ENCODE measurements around the gene GADD45G.

The GADD45G gene, protein sequence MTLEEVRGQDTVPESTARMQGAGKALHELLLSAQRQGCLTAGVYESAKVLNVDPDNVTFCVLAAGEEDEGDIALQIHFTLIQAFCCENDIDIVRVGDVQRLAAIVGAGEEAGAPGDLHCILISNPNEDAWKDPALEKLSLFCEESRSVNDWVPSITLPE

DNA sequence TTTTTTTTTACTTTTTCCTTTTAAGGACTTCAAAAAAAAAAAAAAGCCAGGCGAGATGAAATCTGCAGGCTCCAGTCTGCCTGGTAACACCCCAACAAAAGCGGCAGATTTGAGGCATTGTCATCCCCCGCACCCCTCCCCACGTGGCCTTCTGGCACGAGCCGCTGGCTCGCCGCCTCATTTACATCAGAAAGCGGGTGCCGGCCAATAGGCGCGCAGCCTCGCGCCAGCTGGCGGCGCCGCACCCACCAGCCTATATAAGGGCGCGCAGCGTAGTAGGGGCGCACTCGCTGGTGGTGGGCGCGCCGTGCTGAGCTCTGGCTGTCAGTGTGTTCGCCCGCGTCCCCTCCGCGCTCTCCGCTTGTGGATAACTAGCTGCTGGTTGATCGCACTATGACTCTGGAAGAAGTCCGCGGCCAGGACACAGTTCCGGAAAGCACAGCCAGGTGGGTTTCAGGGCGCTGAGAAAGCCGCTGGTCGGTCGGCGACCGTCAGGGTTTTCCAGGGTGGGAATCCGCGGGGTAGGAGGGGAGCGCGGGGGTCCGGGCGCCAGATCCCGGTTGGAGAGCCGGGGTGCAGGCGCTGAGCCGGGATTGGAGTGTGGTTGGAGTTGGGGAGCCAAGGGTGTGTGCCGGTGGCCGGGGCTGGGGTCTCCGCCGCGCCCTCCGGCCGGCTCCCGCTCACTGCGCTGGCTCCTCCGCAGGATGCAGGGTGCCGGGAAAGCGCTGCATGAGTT, at the start of gene GADD45G:
TSS of gene GADD45G (plus strand) at position 284 of the 736 bp plus-strand sequence. CDS start at position 394, 110 bp downstream.
- DNase-seq = peak; percentile 16

DNA sequence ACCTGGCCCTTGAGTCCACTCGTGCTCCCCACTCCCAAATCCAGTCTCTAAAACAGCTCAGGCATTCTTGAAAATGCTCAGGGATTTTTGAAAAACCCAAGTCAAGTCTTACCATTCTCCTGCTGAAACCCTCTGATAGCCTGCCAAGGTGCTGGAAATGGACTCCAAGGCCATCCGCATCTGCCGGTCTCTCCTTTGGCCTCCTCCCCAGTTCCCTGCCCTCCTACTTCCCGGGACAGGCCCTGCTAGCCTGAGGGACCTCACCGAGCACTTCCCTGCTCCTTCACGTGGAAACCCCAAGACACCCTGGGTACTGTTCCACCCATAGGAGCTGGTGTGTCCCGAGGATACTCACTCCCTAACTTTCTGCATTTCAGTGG, 49.8 kb upstream of the GADD45G start:
- DNase-seq = no peak

DNA sequence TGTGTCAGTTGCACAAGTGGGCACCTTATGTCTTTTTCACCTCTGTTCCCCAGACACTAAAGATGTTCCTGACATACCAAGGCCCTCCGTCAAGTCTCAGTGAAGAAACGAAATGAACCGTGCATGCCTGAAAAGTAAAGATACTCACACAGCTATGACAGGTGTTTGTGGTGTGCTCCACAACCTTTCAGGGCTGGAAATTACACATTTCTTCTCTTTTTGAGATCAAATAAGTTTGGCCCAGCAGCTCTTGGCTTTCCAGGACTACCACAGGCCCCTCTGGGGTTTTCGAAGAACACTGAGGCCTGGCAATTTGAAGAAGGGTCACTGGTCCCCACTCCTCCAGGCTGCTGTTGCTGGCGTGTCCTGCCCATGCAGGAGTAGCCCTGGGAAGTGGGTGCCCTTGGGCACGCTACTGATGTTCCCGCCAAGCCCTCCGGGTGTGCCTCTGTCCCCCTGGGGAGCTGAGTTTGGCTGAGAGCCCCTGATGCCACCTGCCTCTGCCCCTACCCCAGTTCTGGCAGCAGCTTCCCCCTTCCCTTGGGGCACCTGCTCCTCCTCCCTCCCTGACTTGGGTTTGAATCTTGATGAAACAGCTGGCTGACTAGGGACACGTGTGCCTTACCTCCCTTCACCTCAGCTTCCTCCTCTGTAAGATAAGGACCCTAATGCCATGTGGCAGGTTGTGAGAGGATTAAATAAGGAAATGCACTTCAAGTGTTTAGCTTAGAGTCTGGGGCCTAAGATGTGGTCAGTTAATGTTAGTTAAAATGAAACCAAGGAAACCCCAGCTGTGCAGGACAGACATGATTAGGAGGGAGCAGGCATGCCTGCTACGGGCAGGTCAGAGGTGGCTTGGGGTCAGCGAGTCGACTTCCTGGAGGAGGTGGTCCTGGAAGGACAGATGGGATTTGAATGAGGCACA, 49.1 kb upstream of the GADD45G start:
- DNase-seq = peak; percentile 88

DNA sequence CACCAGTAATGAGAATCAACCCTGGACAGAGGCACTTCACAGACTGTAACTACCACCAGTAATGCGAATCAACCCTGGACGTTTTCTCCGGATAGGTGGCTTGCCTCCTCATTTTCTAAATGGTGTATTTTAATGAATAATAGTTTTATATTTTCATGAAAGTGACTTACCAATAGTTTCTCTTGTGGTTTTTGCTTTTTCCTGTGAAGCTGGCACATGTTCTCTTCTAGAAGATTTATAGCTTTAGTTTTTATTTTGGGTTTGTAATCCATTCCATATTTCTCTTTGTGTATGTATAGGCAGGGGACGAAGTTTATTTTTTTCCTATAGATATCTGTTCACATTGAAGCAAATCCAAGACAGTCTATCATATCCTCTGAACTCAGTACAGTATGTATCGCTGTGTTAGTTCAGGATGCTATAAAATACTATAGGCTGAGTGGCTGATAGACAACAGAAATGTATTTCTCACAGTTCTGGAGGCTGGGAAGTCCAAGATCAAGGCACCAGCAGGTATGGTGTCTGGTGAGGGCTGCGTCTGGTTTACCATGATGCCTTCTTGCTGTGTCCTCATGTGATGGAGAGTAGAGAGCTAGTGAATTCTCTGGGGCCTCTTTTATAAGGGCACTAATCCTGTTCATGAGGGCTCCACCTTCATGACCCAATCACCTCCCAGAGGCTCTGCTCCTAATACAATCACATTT, 46.5 kb upstream of the GADD45G start:
- no peak for DNase-seq

DNA sequence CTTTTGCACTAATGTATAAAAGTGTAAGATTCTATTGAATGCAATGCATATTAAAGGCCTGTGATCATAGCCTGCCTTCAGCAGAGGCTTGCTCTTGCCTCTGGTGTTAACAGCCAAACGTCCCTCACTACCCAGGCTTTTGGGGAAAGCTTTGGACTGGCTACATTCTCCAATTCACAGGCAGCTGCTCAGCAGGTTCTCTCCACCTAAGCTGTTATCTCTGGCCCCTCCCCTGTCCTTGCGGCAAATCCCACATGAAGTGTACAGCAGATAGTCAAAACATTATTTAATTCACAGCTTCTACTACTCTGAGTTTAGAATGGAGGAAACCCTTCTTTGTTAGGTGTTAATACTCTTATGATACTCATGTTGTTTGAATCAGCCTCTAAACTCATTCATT, 45.9 kb upstream of the GADD45G start:
- DNase-seq = no peak

DNA sequence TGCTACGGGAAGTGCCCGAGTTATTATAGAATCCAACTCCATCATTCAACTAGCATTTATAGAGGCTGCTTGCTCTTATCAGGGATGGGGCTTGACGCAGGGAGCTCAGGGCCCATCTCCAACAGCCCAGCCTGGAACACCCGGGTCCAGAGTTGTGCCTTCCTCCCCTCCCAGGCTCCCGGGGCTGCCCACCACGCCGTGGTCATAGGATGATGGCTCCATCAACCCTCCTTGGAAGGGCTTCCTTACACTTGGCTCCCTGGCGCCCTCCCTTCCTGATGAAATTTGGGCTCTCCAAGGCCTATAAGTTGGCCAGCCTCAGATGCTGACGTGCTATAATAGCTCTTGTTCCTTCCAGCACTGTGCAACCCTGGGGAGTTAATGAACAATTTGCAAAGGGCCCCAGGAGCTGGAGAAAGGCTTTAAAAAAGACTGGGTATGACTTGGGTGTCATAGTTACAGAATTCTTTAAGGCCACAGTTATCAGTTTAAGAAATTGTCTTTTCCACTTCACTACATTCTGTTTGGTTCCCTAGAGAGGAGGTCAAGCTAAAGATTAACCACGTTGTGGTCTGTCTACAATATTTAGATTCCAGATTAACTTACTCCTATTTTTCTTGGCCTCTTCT, 42.5 kb upstream of the GADD45G start:
- DNase-seq = no peak

DNA sequence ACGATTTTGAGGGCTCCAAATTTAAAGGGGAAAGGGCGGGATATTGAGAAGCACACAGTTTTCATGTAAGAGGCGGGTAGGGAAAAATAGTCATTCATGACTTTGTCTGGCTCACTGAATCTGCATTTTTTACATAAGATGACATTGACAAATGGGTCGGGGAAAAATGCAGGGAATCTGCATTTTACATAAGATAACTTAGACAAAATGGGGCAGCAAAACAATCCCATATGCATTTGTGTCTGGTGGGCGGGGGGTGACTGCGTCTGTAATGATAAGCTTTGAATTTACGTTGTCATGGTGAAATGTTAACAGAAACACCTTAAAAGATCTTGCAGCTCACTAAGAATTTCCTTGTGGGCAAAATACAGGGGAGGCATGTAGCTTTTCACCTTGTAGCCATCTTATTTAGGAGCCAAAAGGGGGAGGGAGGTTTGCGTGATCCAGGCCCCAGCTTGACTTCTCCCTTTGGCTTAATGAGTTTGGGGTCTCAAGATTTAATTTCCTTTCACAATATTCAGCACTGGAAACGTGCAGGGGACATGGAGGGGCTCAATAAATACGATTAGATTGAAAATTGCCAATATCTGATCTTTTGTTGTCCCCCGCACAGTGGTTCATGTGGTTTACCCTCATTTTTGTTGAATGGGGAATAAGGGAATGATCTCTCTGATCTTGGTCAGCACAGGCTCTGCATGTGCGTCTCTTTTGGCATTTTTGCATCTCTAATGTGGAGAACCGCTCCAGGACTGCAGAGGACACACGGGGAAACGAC, 41.1 kb upstream of the GADD45G start:
- no peak for DNase-seq

DNA sequence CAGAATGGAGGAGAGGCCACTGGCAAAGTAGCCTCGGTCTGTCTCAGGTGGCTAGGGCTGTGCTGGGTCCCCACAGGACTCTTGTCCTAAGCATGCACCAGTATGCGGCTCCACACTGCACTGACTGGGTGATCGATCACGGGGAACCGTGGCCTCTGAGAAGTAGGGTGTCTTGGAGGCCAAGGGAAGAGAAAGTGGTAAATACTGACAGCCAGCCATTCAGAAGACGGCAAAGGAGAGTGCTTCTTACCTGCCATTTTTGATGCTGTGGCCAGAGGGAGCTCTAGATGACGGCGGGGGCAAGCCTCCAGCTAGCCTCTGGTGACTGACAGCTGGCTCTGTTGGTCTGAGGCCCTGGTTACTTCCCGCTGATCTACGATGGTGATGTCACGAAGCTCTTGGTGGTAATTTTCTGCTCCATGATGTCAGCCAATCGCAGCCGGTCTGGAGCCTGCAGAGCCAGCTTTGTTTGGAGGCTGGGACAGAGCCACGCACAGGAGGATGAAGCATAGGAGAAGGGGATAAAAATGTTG, 40.4 kb upstream of the GADD45G start:
- DNase-seq = peak; percentile 84

DNA sequence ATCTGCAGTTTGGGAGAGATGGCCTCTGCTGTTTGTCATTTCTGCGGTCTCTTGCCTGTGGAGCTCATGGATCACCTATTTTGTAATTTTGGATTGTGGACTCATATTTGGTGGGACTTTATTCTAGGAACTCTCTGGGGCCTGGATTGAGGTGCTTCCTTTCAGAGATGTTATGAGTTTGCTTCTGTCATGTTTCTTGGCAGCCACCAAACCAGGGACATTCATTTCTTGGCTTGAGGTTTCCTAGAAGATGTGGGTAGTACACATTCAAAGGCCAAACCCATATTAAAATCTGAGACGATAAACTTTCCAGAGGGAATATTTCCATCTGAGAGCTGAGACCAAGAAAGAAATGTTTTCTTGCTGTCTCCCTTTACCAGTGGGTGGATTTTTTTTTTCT, 37.2 kb upstream of the GADD45G start:
- DNase-seq = no peak

DNA sequence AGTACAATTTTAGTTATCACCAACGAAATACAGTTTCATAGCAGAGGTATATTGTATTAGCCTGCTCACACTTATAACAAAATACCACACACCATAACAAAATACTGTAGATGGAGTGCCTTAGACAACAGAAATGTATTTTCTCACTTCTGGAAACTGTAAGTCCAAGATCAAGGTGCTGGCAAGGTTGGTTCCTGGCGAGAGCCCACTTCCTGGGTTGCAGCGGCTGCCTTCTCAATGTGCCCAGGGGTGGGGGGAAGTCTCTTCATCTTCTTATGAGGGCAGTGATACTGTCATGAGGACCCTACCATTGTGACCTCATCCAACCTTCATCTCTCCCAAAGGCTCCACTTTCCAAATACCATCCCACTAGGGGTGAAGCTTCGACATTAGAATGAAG, 30.5 kb upstream of the GADD45G start:
- no peak for DNase-seq

DNA sequence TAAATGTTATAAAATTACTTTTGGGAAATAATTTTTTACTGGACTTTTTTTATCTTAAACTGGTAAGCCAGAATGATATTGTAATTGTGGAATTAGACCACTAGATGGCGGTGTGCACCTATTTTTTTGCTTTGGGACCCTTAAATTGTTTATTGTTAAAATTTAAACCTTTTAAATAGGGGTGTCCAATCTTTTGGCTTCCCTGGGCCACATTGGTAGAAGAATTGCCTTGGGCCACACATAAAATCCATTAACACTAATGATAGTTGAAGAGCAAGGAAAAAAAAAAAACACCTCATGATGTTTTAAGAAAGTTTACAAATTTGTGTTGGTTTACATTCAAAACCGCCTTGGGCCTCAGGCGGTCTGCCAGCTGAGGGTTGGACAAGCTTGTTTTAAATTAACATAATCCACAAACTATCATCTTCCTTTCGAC, 28.4 kb upstream of the GADD45G start:
- peak; percentile 61 for DNase-seq

DNA sequence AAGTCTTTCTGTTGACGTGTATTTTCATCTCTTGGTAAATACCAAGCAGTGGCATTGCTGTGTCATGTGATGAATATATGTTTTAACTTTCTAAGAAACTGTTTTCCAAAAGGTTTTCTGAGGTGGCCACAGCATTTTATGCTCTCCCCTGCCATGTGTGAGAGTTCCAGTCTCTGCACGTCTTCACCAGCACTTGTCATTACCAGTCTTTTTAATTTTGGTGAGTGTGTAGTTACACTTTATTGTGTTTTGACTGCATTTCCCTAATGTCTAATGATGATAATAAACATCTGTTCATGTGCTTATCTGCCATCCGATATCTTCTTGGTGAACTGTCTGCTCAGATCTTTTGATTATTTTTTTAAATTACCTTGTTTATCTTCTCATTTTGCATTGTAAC, 27.4 kb upstream of the GADD45G start:
- DNase-seq = no peak

DNA sequence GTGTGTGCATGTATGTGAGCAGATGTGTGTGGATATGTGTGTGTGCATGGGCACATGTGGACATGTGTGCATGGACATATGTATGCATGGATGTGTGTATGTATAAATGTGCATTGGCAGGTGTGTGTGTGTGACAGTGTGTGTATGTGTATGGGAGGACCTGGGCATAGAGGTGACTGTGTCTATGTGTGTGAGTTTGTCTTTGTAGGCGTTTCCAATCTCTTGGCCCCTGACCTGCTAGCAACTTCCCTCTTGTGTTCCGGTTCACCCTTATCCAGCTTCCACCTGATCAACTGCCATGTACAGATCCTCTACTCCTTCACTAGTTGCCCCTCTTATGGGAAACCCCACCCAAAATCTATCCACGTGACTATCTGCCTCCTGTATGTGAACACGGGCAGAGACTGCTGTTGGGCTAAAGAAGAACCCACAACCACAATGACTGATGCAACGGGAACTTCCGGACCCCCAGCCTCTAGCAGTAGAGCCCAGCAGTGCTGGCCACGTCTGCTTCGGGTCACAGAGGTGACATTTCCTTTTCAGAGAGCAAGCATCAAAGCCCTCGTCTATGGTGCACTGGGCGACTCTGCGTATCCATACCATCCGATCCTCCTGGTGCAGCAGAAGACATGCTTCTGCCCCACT, 24.9 kb upstream of the GADD45G start:
- DNase-seq = no peak

DNA sequence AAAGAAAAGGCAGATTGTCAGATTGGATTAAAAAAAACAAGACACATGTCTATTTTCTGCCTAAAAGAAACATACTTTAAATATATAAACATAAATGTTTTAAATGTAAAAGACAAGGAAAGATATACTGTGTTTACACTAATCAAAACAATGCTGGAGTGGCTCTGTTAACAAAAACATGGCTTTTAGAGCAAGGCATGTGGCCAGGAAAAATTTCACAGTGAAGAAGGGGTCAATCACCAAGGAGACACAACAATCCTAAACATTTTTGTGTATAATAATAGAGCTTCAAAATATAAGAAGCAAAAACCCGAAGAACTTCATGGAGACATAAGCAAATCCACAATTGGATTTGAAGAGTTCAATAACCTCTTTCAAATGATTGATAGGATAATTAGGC, 18.5 kb upstream of the GADD45G start:
- no peak for DNase-seq

DNA sequence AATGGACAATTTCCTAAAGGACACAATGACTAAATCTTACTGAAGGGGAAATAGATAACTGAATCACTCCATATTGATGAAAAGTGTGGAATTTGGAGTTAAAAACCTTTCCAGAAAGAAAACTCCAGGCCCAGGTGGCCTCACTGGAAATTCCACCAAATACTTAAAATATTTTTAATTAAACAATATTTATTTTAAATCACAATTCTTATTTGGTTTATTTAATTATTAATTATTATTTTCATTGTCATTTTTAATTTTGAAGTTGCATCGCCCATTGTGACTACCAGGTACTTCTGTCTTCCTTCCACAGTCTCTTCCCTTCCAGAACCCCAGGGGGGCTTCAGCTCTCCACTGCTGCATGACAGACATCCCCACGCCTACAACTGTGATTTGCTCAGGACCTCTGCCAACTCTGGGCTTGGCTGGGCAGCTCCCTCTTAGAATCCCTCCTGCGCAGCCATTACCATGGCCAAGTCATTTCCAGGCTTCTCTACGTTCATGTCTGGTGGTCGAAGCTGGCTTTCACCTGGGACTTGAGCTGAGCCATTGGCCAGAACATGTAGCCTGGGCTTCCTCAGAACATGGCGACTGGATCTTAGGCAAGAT, 16.4 kb upstream of the GADD45G start:
- no peak for DNase-seq

DNA sequence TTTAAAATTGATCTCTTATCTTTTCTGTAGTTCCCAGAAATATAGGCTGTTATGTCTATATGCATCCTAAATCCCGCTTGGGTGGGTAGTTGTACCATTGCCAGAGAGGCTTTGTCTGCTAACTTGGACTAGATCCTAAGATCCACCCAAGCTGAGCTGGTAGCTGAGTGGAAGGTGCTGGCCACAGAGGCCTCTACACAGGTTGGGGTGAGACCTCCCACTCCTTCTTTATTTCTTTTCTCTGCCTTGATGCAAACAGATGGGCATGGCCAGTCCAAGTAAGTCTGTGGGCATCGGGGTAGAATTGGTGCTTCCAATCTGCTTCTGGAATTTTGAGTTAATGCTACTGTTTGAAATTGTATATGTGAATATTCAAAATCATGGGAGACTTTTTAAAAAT, 14.4 kb upstream of the GADD45G start:
- DNase-seq = no peak

DNA sequence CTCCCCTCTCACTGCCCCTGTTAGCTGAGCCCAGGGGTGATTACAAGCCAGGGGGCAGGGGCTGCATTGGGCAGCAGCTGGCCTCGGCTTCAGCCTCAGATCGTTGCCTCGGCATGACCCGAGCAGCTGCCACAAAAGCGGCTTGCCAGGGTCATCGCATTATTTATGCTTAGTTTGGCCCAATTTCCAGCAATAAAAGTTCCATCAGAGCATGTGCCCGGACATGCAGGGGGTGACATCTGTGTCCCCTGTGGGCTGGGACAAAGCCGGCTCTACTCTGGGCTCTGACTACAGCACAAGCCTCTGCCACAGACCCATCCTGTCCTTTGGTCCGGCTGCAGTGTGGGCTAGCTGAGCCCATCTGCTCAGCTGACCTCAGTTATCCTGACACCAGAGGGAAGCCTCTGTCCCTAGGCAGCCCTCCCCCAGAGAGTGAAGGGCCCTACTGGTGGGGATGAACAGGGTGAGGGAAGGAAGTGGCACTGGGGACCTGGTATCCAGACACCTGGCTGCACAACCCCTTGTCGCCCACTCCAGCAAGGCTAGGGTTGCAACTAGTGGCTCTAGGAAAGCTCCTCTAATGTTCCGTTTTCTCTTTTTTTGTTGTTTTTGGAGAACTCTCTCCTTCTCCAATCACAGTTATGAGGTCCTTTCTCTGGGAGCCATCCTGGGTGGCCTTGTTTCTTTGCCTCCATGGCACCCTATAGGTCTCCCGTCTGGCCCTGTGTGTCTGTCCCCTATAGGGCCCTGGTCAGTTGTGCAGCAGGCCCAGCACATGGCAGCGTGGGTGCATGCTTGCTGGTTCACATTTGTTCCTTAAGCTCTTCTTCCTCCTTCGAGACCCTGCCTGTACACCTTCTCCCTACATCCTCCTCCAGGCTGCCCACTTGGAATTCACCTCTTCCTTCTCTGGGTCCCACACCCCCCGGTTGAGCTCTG, 13.3 kb upstream of the GADD45G start:
- DNase-seq = no peak

DNA sequence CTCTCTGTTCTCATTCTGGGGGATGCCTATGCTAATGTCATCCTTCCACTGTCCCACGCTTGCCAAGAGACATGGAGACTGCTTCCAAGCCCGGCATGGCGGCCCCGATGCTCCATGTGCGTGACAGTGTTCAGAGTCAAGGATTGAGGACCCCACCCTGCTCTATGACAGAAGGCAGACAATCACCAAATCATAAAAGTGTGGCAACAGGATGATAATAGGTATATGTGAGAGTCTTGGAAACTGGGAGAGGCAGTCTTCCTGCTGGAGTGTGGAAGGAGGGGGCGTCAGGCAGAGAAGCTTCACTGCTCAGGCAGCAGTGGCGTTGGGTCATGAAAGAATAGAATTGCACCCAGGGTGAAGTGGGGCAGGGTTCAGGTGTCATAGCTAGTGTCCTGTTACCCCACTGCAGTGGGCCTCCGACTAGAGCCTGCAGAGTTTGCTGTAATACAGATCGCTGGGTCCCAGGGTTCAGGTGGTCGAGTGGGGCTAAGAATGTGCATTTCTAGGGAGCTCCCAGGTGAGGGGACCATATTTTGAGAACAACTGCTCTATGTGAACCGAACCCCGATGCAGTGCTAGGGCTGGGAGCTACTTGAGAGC, 12.5 kb upstream of the GADD45G start:
- DNase-seq = no peak

All from OCI-M1 (cell line).